Uterus (tissue), 2 donors: ENCODE data around the gene CDK5RAP1.

ENCODE experiments used
- CTCF ChIP-seq, 4 experiments: fragments of 200-600 bp in 2 of 4; fragments of 450-650 bp in 2 of 4; sonication (generic) in 2 of 4; IDR thresholded peaks; one replicate each; pipeline ENCODE4 v1.5.1; 2016 to 2019; ENCODE audit warnings: antibody characterized with exemption in 4 of 4, mild to moderate bottlenecking in 2 of 4, moderate library complexity in 1 of 4
- POLR2A ChIP-seq, 2 donors: fragments of 450-650 bp; IDR thresholded peaks; one replicate each; pipeline ENCODE4 v1.6.1; 2016; ENCODE audit warnings: antibody characterized with exemption in 2 of 2, mild to moderate bottlenecking in 1 of 2, moderate library complexity in 1 of 2

GRCh38 chr20:33325350-33325749, 76.0 kb downstream of the CDK5RAP1 start:
- TF ChIP-seq CTCF (IDR thresholded peaks at IDR 0.05) (no peak), POLR2A (IDR thresholded peaks at IDR 0.05) (no peak)
